ENCODE measurements around the gene DIS3L2. TPM values are rescaled to one million over a fixed set of nuclear protein-coding genes. Genes with fewer than 3 reads are reported as not detected.

Gene DIS3L2
- total RNA-seq, 3 donors from 2014 or later (not counting 1 experiment from before 2014, with no cell fraction given): 56.4 to 63.6 (median 59.4) TPM

GRCh38 chr2:231920795-231921194 lies 40.7 kb upstream of the DIS3L2 start:
- Histone ChIP-seq H3K36me3 (ENCODE audit: control insufficient read depth, insufficient read depth, low read length) (no peaks in the 10 kb centered on the region), H3K9me3 (ENCODE audit: control insufficient read depth, insufficient read depth, low read length) (no peaks in the 10 kb centered on the region), H3K4me1 (ENCODE audit: control insufficient read depth, insufficient read depth, low read length) (peaks cover 11% of the 10 kb centered on the region), H3K4me3 (ENCODE audit: low read length) (no peak overlapping the region), H3K27ac (ENCODE audit: low read length) (no peak overlapping the region), H3K27me3 (ENCODE audit: control insufficient read depth, insufficient read depth, low read length) (peaks cover 17% of the 10 kb centered on the region)
- Mint-ChIP-seq H3K9me3 (no peaks in the 10 kb centered on the region), H3K4me3 (no peak overlapping the region), H3K4me1 (peaks cover 0 to 5% of the 10 kb centered on the region in 2 donors), H3K27me3 (ENCODE audit: low read depth in 2 of 2) (peaks cover 22 to 25% of the 10 kb centered on the region in 2 donors), H3K36me3 (no peaks in the 10 kb centered on the region), H3K27ac (no peak overlapping the region)
- ATAC-seq: no peak
- 60% methylated on average over 5 of the region's 5 CpGs for whole genome bisulfite sequencing (ENCODE audit: insufficient coverage)
- TF ChIP-seq CTCF (IDR thresholded peaks at IDR 0.05): no peak
- DNase-seq: no peak
- intact Hi-C loops (cut with micrococcal nuclease): no loop called here

- H3K9me3 Mint-ChIP-seq: no peaks in the 10 kb centered on the region
- Histone ChIP-seq H3K27ac (ENCODE audit: low read length) (no peak overlapping the region), H3K4me1 (ENCODE audit: control insufficient read depth, insufficient read depth, low read length) (peaks cover 20% of the 10 kb centered on the region), H3K36me3 (ENCODE audit: control insufficient read depth, insufficient read depth, low read length) (no peaks in the 10 kb centered on the region), H3K27me3 (ENCODE audit: control insufficient read depth, insufficient read depth, low read length) (peaks cover 28% of the 10 kb centered on the region), H3K4me3 (ENCODE audit: low read length) (no peak overlapping the region), H3K9me3 (ENCODE audit: control insufficient read depth, insufficient read depth, low read length) (no peaks in the 10 kb centered on the region)
- TF ChIP-seq CTCF (IDR thresholded peaks at IDR 0.05): no peak
- no peaks in the 10 kb centered on the region for H3K36me3 Mint-ChIP-seq
- DNase-seq (no peak), ATAC-seq (no peak)
- H3K4me3 Mint-ChIP-seq: no peak overlapping the region
- H3K27me3 Mint-ChIP-seq (ENCODE audit: low read depth in 2 of 2): peaks cover 32 to 33% of the 10 kb centered on the region in 2 donors
- H3K4me1 Mint-ChIP-seq: peaks cover 0 to 5% of the 10 kb centered on the region in 2 donors
- 87% methylated on average over 13 of the region's 15 CpGs for WGBS (ENCODE audit: insufficient coverage)
- intact Hi-C loops (cut with micrococcal nuclease): no loop called here
- H3K27ac Mint-ChIP-seq: no peak overlapping the region
Measured at GRCh38 chr2:231922311-231923009, 39.1 kb upstream of the DIS3L2 start.

- Histone ChIP-seq H3K27me3 (ENCODE audit: control insufficient read depth, insufficient read depth, low read length) (peaks cover 29% of the 10 kb centered on the region), H3K9me3 (ENCODE audit: control insufficient read depth, insufficient read depth, low read length) (no peaks in the 10 kb centered on the region), H3K36me3 (ENCODE audit: control insufficient read depth, insufficient read depth, low read length) (no peaks in the 10 kb centered on the region), H3K27ac (ENCODE audit: low read length) (no peak overlapping the region), H3K4me1 (ENCODE audit: control insufficient read depth, insufficient read depth, low read length) (peaks cover 20% of the 10 kb centered on the region), H3K4me3 (ENCODE audit: low read length) (no peak overlapping the region)
- Mint-ChIP-seq H3K36me3 (no peaks in the 10 kb centered on the region), H3K4me1 (peaks cover 0 to 5% of the 10 kb centered on the region in 2 donors), H3K27me3 (ENCODE audit: low read depth in 2 of 2) (peaks cover 38% of the 10 kb centered on the region in 2 donors), H3K4me3 (no peak overlapping the region), H3K9me3 (no peaks in the 10 kb centered on the region), H3K27ac (no peak overlapping the region)
- no peak for TF ChIP-seq CTCF (IDR thresholded peaks at IDR 0.05)
- intact Hi-C loops (cut with micrococcal nuclease): no loop called here
- 72% methylated on average over 3 of the region's 3 CpGs for WGBS (ENCODE audit: insufficient coverage)
- DNase-seq (no peak), ATAC-seq (no peak)
Measured at GRCh38 chr2:231923010-231923344, 38.5 kb upstream of the DIS3L2 start.
